GM19099 (cell line): Measurements from ENCODE around the gene CASZ1.

Source experiments
- POLR2A ChIP-seq: IDR thresholded peaks from 3 replicates; pipeline ENCODE4 v1.6.1; 2011; ENCODE audit warnings: low read depth; ENCODE audit not compliant: insufficient read length; ENCODE audit errors: extremely low read depth

Gene CASZ1

DNA sequence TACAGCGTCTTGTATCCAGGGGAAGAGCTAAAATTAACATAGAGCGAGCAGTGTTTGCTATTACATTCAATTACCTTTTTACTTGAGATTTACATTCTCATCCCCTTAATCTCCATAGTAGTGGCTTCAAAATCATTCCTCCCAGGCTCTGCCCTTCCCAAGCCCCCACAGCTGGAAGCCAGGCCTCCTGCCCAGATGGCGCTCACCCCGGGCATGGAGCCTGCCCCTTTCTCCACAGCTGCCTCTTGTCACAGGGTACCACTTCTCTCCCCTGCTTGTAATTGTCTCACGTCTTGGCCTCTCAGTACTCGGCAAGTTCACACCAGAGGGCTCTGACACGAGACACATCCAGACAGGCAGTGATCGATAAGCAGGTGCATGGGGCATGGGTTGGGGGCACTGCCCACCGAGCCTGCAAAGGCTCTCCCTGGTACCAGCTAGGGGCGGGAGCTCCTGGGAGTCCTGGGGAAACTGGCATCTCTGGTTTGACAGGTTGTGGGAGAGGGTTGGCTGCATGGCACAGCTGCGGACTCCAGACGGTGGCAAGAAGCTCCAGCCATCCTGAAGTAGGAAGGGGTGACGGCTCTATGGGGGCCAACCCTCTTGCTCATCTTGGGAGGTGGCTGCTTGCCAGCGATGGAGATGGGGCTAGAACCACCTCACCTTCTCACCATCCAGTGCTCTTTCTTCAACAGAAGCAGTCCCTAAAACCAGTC lies 20.1 kb downstream of the CASZ1 start:
- TF ChIP-seq POLR2A: no peak

DNA sequence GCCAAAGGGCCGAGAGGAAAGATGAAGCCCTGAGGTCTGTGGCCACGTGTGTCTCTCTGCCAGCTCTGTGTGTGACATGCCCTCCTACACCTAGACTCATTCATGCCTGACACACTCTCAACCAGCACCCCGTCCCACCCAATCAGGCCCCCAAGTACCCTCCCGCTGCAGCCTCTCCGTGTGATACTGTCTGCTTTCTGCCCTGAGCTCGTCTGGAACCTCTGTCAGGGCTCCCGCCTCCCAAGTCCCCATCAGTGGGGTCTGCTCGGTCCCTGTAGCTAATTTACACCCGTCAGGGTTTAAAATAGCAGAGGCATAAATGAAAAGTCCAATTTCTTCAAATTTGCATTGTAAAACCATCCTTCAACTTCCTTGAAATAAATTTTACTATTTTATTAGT lies 20.7 kb downstream of the CASZ1 start:
- TF ChIP-seq POLR2A: no peak

DNA sequence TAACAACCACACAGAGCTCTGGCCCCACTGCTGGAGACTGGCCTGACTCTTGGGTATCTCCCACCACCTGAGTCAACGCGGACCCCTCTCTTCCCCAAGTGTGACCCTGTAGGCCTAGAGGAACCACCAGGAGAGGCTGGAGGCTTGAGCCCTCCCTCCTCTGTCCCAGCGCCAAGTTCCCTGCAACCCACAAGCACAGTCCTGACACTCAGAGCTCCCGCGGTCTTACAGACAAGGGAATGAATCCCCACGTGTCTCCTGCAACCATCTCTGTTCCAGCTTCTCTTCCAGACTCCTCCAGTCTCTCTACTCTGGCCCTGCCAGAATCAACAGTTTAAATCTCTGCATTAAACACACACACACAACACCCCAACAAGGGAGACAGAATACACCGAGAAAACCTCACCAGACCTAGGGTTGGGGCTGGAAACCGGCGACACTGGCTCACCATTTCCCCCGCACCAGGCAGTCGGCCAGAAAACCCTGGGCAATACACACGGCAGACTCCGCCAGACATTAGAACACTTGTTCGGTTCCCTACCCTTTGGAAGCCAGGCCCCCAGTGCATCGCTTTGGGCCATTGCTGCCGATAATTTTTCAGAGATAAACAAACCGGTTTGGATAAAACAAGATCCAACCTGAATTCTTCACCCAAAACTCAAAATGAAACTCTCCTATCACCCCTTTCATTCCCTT lies 21.7 kb downstream of the CASZ1 start:
- TF ChIP-seq POLR2A: no peak

DNA sequence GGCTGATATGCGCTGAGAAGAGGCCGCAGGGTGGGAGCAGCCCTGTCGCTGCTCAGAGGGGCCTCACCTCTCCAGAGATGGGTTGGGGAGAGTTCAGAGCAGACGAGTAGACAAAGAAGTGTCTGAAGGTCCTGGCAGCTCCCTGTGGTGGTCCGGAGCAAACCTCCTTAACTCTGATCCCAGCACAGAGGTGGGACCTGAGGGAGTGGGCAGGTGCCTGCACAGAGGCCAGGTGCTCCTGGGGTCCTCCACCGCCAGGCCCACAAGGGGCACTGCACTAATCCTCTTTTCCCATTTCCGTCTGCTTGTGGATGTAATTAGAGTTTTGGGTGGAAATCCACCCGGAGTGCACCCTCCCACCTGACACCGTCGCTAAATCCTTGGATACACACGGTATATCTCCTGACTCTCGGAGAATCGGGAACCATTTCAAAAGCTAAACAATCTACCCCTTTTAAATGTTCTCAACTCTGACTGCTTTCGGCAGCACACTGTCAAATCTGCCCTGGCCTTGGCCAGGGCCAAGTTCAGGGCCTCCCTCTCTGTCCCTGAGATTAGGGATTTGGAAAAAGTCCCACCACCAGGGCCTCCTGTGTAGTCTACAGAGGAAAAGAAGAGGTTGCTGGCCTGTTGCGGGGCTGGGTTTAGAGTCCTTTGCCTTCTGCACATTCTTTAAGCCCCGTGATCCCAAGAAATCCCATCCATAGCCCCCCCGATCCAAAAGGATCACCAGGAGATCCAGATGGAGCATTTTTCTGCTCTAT lies 22.4 kb downstream of the CASZ1 start:
- no peak for TF ChIP-seq POLR2A

DNA sequence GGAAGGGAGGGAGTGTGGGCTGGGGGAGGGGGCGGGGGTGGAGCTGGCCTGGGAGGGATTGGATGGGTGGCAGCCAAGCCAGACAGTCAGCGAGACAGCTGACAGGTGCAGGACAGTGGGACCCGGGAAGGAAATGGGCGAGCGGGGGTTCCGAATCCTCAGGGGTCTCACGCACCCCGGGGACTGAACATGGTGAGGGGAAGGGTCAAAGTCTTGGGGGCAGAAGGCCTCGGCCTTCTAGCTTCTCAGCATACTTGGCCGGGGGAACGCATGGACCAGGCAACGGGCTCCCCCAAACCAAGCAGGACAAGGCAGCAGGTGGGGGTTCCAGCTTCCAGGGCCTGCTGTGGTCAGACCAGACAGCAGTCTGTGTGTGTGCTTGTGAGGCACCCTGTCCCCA lies 23.1 kb downstream of the CASZ1 start:
- no peak for TF ChIP-seq POLR2A

DNA sequence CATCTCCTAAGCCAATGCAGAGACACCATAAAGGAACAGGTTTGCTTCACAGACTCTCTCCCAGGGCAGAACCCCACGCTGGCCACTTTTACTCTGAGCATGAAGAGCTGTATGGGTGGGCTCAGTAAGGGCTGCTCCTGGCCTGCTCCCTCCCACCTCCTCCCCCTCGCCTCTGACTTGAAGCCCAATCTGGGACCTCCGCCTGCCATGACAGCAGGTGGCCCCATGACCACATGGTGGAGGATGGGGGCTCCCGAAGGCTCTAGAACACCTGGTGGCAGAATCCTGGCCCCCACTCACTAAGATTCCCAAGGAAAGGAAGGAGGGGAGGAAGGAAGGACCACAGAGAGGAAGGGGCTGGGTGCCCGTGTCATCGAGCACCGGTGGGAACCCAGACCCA lies 23.7 kb downstream of the CASZ1 start:
- no peak for TF ChIP-seq POLR2A

DNA sequence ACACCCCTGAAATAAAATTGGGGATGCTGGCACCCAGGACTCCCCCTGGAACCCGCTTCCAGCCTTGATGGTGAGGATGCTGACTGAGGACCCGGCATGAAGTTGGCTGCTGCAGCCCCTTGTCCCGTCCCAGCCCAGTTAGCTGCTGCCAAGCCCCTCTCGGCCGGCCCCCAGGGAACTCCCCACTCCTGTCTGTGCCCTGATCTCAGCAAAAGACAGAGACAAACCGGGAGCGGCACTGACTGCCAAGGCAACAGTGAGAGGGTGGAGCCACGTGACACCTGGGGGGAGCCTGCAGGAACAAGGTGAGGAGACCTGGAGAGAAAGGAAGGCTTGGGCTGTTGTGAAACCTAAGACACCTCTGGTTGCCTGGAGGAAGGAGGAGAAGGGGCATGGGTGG lies 24.7 kb downstream of the CASZ1 start:
- no peak for TF ChIP-seq POLR2A

DNA sequence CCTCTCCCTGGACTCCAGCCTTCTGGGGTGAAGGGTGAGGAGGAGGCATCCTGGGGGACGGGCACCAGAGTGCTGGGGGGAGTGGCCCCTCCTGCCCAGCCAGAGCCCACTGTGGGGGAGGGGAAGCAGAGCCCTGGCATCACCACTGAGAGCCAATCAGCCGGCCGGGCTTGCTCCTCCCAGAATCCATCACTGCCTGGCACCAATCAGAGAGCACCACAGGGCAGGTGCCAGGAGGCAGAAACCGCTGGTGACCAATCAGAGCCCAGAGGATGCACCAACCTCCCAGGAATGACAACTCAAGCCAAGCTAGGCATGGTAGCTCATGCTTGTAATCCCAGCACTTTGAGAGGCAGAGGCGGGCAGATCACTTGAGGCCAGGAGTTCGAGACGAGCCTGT lies 27.9 kb downstream of the CASZ1 start:
- no peak for TF ChIP-seq POLR2A

DNA sequence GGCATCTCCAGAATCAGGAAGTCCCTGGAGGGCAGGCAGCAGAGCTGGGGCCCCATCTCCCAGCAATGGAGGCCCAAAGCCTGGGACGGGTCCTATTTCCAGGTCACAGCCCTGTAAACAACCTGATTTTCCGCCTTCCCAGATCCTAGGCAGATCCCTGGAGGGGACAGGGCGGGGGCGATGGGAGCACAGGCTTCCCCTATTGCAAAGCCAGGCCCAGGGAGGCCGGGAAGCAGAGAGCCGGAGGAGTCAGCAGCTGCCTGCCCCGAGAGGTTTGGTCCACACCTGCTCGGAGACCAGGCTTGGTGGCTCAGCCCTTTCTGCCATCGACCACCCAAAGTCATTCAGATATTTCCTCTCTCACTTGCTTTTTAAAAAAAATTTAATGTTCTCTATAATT lies 29.2 kb downstream of the CASZ1 start:
- no peak for TF ChIP-seq POLR2A

DNA sequence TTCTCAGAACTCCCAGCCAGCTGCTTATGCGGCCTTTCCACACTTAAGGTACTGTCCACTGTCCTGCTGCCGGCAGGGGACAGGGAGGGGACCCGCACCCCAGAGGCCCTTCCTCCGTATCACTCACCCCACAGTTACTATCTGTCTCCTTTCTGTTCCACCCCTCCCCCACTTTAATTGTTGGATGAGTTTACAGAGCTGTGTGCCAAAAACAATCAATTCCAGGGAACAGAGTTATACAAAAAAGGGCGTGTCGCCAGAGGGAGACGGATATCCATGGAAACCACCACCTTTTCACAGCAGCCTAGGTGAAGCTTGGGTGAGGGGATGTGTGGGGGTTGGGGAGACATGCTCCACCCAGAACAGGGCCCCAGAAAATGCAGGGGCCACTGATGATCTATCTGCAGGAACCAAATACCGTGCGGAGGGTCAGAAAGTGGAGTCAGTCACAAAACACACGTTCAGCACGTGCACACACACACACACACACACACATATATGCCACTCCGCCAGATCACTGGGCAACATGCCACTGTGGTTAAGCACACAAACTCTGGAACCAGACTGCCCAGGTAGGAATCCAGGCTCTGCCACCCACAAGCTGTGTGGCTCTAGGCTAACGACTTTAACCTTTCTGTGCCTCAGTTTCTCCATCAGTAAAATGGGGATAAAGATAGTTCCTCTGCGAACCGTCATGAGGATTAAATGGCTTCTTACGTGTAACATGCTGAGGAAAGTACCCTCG lies 30.5 kb downstream of the CASZ1 start:
- no peak for TF ChIP-seq POLR2A

DNA sequence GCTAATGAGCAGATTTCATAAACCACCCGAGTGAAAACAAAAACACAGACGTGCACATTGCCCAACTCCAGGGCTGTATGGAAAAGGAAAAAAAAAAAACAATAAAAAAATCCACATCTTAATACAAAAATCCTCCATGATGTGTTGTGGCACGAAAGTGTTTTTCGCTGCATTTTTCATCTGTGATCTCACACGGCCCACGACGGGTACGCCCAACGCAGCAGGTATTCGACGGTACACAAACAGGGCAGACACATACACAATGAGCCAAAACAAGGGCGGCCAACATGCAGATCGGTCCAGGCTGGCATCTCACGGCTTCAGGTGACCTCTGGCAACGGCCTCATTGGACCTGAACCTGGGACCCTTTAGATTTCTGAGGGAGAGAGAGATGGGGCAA lies 31.1 kb downstream of the CASZ1 start:
- no peak for TF ChIP-seq POLR2A

DNA sequence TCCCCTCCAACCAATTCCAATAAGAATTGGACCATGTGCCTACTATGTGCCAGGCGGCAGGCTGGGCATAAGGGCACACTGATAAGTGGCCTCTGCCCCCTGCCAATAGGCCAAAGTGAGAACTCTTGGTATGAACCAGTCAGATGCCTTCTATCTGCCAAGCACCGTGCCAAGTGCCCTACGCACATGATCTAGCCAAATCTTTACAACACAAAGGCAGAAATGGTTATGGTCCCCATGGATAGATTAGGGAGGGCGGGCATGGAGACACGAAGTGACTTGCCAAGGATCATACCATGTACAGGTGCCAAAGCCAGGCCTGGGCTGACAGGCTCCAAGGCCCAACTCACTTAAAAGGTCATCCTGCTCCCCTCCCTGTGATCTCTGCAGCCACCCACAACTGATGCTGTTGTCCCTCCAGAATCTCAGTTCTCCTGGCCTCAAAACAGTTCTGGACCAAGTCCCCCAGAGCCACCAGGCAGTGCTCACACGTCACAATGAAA lies 32.1 kb downstream of the CASZ1 start:
- TF ChIP-seq POLR2A: no peak

DNA sequence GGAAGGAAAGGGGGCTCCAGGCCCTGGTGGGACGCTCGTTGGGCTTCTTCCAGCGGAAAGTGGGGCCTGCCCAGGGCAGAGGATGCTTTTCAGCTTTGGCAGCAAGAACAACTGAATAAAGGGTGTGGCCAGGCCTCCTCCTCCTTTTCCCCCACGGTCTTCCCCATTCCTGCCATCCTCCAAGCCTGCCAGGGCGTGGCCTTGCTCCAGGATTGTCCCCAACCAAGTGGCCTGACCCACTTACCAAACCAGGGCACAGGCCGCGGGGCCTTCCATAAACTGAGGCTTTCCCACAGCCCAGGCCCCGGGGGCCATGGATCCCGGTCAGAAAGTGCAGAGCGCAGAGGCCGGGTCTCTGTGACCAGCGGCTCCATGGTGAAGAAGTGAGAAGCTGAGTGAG lies 33.6 kb downstream of the CASZ1 start:
- no peak for TF ChIP-seq POLR2A

DNA sequence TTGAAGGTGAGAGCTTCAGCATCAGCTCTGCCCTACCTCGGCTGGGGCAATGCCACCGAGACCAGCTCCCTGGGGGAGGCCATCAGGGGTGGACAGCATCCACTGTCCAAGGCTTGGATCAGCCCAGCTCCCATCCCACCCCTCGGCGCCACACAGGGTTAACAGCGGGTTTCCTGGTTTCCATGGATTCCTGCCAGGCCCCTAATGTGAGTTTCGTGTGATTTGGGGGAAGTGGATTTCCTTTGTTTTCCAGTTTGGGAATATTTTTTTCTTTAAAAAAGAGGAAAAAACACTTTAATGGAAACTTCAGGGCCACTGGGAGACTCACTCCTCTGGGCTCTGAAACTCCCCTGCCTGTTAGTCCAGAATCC lies 34.3 kb downstream of the CASZ1 start:
- no peak for TF ChIP-seq POLR2A

DNA sequence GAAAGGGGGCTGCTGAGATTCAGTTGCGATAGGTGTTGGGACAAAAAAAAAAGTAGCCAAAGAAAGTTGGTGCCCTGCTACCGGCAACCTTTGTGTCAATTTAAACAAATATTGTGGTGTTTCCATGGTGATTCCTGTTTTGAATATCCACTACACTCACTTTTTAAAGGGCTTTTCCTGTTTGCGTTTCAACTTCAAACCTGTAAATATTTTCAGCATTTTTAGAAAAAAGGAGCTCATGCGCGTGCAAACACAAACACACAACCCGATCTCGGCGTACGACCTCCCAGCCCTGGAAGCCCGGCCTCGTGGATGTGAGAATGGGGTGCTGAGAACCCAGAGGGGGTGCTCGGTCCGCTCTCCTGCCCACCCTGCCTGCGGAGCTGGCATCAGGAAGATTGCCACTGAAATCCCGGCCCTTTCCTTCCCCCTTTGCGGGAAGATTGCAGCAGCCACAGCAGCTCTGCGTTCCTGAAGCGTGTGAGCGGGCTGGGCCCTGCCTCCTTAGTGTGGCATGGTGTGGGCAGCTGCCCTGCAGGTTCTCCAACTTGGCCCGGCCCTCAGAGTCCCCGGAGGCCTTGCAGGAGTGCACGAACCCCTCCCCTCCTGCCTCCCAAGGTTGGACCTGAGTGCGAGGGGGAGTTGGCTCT lies 34.8 kb downstream of the CASZ1 start:
- no peak for TF ChIP-seq POLR2A
